Liver (tissue), 9 donors: ENCODE results near the gene TMEM179. TPM values are rescaled to one million over a fixed set of nuclear protein-coding genes. Genes with fewer than 3 reads are reported as not detected.

Experiments
- DNase-seq: peaks from one replicate; pipeline ENCODE4 v3.0.0-alpha.2; 2017; ENCODE audit warnings: low spot score
- H3K27ac ChIP-seq, 2 donors: one replicate each; pipeline ENCODE4 v1.7.0; 2013; ENCODE audit warnings: inconsistent platforms in 2 of 2, low read length in 2 of 2, control low read depth in 1 of 2, low read depth in 1 of 2, mild to moderate bottlenecking in 1 of 2
- H3K27me3 ChIP-seq, 4 donors: one replicate each; pipeline versions ENCODE4 v1.6.1 to v1.7.0; 2013; ENCODE audit warnings: low read length in 3 of 4, inconsistent platforms in 1 of 4, mild to moderate bottlenecking in 1 of 4, moderate library complexity in 1 of 4; ENCODE audit not compliant: control insufficient read depth in 4 of 4, insufficient read depth in 4 of 4
- H3K36me3 ChIP-seq, 4 donors: one replicate each; pipeline versions ENCODE4 v1.6.1 to v1.7.0; 2013; ENCODE audit warnings: low read length in 3 of 4, mild to moderate bottlenecking in 3 of 4, low read depth in 1 of 4, moderate library complexity in 1 of 4; ENCODE audit not compliant: control insufficient read depth in 4 of 4, insufficient read depth in 3 of 4
- H3K4me1 ChIP-seq, 4 donors: one replicate each; pipeline versions ENCODE4 v1.6.1 to v1.7.0; 2013; ENCODE audit warnings: low read length in 3 of 4, mild to moderate bottlenecking in 3 of 4, moderate library complexity in 1 of 4; ENCODE audit not compliant: control insufficient read depth in 4 of 4, insufficient read depth in 4 of 4
- H3K4me3 ChIP-seq, 3 donors: one replicate each; pipeline versions ENCODE4 v1.6.1 to v1.7.0; 2013; ENCODE audit warnings: low read length in 3 of 3, control low read depth in 1 of 3, low read depth in 1 of 3, mild to moderate bottlenecking in 1 of 3
- H3K9ac ChIP-seq, 2 donors: one replicate each; pipeline ENCODE4 v1.7.0; 2013; ENCODE audit warnings: low read length in 2 of 2, mild to moderate bottlenecking in 2 of 2, moderate library complexity in 2 of 2, control low read depth in 1 of 2, low read depth in 1 of 2
- H3K9me3 ChIP-seq, 4 donors: one replicate each; pipeline versions ENCODE4 v1.6.1 to v1.7.0; 2013; ENCODE audit warnings: low read length in 3 of 4; ENCODE audit not compliant: control insufficient read depth in 4 of 4
- ATF3 ChIP-seq: IDR thresholded peaks from 2 replicates; pipeline ENCODE4 v1.6.1; 2016; ENCODE audit warnings: antibody characterized with exemption
- EGR1 ChIP-seq, 2 donors: IDR thresholded peaks; 2 replicates each; pipeline ENCODE4 v1.6.1; 2016 to 2018; ENCODE audit warnings: antibody characterized with exemption in 2 of 2, low read depth in 2 of 2
- FOXA1 ChIP-seq: IDR thresholded peaks from 2 replicates; pipeline ENCODE4 v1.6.1; 2016; ENCODE audit warnings: antibody characterized with exemption
- FOXA2 ChIP-seq: IDR thresholded peaks from 2 replicates; pipeline ENCODE4 v1.6.1; 2016; ENCODE audit warnings: antibody characterized with exemption
- GABPA ChIP-seq, 2 donors: IDR thresholded peaks in 1 of 2; conservative IDR thresholded peaks in 1 of 2; 2 replicates each; pipeline ENCODE4 v1.6.1; 2016; ENCODE audit warnings: antibody characterized with exemption in 2 of 2, mild to moderate bottlenecking in 1 of 2, moderate library complexity in 1 of 2
- HNF4G ChIP-seq: IDR thresholded peaks from 2 replicates; pipeline ENCODE4 v1.6.1; 2016; ENCODE audit warnings: antibody characterized with exemption
- JUND ChIP-seq, 2 donors: IDR thresholded peaks; 2 replicates each; pipeline ENCODE4 v1.6.1; 2016; ENCODE audit warnings: antibody characterized with exemption in 2 of 2
- RAD21 ChIP-seq, 2 donors: IDR thresholded peaks; 2 replicates each; pipeline ENCODE4 v1.6.1; 2016; ENCODE audit warnings: antibody characterized with exemption in 2 of 2, mild to moderate bottlenecking in 2 of 2
- REST ChIP-seq: IDR thresholded peaks from 2 replicates; pipeline ENCODE4 v1.6.1; 2016; ENCODE audit warnings: antibody characterized with exemption, mild to moderate bottlenecking
- RXRA ChIP-seq, 2 donors: IDR thresholded peaks; 2 replicates each; pipeline ENCODE4 v1.6.1; 2017 to 2018; ENCODE audit warnings: antibody characterized with exemption in 2 of 2, mild to moderate bottlenecking in 1 of 2
- SP1 ChIP-seq: IDR thresholded peaks from 2 replicates; pipeline ENCODE4 v1.6.1; 2018; ENCODE audit warnings: antibody characterized with exemption, mild to moderate bottlenecking
- TAF1 ChIP-seq: conservative IDR thresholded peaks from 2 replicates; pipeline ENCODE4 v1.6.1; 2016; ENCODE audit warnings: antibody characterized with exemption, mild to moderate bottlenecking
- YY1 ChIP-seq: IDR thresholded peaks from 2 replicates; pipeline ENCODE4 v1.6.1; 2016; ENCODE audit warnings: antibody characterized with exemption, mild to moderate bottlenecking
- WGBS: extraction: QIAGEN DNeasy Blood & Tissue Kit; methylation state at CpG from one replicate; pipeline ENCODE4 v1.1.7; 2013; 5-methylcytosine and 5-hydroxymethylcytosine counted together
- polyA plus RNA-seq, 2 donors: library from polyadenylated mRNA; stranded (reverse) in 1 of 2; unstranded in 1 of 2; fragments of 200-250 nt in 1 of 2; fragments of >200 nt in 1 of 2; fragmentation: Nextera tagmentation in 1 of 2; extraction: Ambion mirVana in 1 of 2; gene quantifications; one replicate each; pipeline versions ENCODE4 v1.2.1 to v1.2.3, GENCODE V29; 2013 to 2015
- total RNA-seq, 2 donors: library from RNA; depleted of rRNA; stranded (reverse); fragments of >200 nt; gene quantifications; one replicate each; pipeline ENCODE4 v1.2.3, GENCODE V29; 2014
- TF ChIP-seq, protein P1 (sequence below): fragments of 150-350 bp; IDR thresholded peaks from 2 replicates; pipeline ENCODE4 v1.5.1; 2017; ENCODE audit warnings: improper control_type of control experiment, low read depth, low read length; ENCODE audit not compliant: missing input control
- TF ChIP-seq, protein P2 (sequence below): IDR thresholded peaks from 2 replicates; pipeline ENCODE4 v1.6.1; 2016; ENCODE audit warnings: antibody characterized with exemption
- donor health status: healthy.
- donor health status: healthy.
- donor health status: healthy.
- donor health status: healthy.
- donor health status: healthy.

The TMEM179 gene
- total and polyA plus RNA-seq, 4 donors = 0.12 to 0.37 TPM; not detected in 2

DNA sequence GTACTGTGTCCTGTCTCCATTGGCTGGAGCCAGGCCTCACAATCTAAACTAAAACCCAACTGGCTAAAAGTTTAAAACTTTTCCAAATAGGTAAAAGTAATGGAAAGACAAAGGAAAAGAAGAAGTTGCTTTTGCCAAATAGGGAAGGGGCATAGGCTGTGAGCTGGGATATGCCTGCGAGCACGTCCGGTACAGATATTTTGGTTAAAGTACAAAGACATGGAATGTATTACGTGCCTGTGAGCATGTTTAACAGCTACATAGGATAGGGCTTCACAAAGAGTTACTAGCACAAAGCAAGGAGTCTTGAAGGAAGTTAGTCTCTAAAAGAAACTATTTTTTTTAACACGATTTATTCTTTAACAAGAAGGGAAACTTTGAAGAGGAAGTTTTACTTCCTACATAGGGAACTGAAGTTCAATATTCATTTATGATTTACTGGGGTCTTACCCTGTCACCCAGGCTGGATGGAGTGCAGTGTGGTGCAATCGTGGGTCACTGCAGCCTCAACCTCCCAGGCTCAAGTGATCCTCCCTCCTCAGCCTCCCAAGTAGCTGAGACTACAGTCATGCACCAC lies 43.0 kb upstream of the TMEM179 start:
- 70% methylated on average over 6 of the region's 6 CpGs for WGBS
- no peaks in the 10 kb centered on the region for H3K36me3 ChIP-seq
- DNase-seq = no peak
- no peaks in the 10 kb centered on the region for H3K9me3 ChIP-seq
- H3K27me3 ChIP-seq = no peaks in the 10 kb centered on the region
- H3K4me1 ChIP-seq = peaks cover 0 to 16% (median 8%) of the 10 kb centered on the region in 4 donors
- H3K4me3 ChIP-seq = no peak overlapping the region
- no peak overlapping the region for H3K27ac ChIP-seq
- TF ChIP-seq HNF4G (no peak), SP1 (no peak), REST (no peak), YY1 (no peak), FOXA1 (no peak), TAF1 (no peak), JUND (IDR thresholded peaks at IDR 0.05) (no peak), EGR1 (IDR thresholded peaks at IDR 0.05; ENCODE audit: low read depth in 2 of 2) (no peak), RAD21 (IDR thresholded peaks at IDR 0.05) (no peak), RXRA (IDR thresholded peaks at IDR 0.05) (no peak)
- TF ChIP-seq, protein P1, sequence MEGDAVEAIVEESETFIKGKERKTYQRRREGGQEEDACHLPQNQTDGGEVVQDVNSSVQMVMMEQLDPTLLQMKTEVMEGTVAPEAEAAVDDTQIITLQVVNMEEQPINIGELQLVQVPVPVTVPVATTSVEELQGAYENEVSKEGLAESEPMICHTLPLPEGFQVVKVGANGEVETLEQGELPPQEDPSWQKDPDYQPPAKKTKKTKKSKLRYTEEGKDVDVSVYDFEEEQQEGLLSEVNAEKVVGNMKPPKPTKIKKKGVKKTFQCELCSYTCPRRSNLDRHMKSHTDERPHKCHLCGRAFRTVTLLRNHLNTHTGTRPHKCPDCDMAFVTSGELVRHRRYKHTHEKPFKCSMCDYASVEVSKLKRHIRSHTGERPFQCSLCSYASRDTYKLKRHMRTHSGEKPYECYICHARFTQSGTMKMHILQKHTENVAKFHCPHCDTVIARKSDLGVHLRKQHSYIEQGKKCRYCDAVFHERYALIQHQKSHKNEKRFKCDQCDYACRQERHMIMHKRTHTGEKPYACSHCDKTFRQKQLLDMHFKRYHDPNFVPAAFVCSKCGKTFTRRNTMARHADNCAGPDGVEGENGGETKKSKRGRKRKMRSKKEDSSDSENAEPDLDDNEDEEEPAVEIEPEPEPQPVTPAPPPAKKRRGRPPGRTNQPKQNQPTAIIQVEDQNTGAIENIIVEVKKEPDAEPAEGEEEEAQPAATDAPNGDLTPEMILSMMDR = no peak
- TF ChIP-seq, protein P2, sequence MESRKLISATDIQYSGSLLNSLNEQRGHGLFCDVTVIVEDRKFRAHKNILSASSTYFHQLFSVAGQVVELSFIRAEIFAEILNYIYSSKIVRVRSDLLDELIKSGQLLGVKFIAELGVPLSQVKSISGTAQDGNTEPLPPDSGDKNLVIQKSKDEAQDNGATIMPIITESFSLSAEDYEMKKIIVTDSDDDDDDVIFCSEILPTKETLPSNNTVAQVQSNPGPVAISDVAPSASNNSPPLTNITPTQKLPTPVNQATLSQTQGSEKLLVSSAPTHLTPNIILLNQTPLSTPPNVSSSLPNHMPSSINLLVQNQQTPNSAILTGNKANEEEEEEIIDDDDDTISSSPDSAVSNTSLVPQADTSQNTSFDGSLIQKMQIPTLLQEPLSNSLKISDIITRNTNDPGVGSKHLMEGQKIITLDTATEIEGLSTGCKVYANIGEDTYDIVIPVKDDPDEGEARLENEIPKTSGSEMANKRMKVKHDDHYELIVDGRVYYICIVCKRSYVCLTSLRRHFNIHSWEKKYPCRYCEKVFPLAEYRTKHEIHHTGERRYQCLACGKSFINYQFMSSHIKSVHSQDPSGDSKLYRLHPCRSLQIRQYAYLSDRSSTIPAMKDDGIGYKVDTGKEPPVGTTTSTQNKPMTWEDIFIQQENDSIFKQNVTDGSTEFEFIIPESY = no peak
- H3K9ac ChIP-seq = no peak overlapping the region

GRCh38 chr14:104644656-104645378 lies 40.2 kb upstream of the TMEM179 start:
- Histone ChIP-seq H3K4me1 (peaks cover 0 to 3% (median 1%) of the 10 kb centered on the region in 4 donors), H3K36me3 (no peaks in the 10 kb centered on the region), H3K27me3 (no peaks in the 10 kb centered on the region), H3K4me3 (no peak overlapping the region), H3K9me3 (no peaks in the 10 kb centered on the region), H3K27ac (no peak overlapping the region), H3K9ac (no peak overlapping the region)
- WGBS = 74% methylated on average over 11 of the region's 11 CpGs
- no peak for DNase-seq
- no peak for TF ChIP-seq REST
- TF ChIP-seq HNF4G = no peak
- TF ChIP-seq TAF1 = no peak
- no peak for TF ChIP-seq FOXA2
- no peak for TF ChIP-seq GABPA (IDR thresholded peaks at IDR 0.05 in 1 of 2, conservative IDR thresholded peaks at IDR 0.05 in 1 of 2)
- no peak for TF ChIP-seq RAD21 (IDR thresholded peaks at IDR 0.05)
- no peak for TF ChIP-seq ATF3
- TF ChIP-seq, protein P1 = no peak
- no peak for TF ChIP-seq SP1
